ENCODE results near the gene OASL. TPM values are rescaled to one million over a fixed set of nuclear protein-coding genes. Genes with fewer than 3 reads are reported as not detected.

Gene OASL
- total RNA-seq, 1 experiment from 2014 or later = 0.47 TPM

- ChIA-PET POLR2A (no interaction called here), CTCF (no interaction called here)
- DNase-seq (ENCODE audit: unreplicated experiment) = no peak
- TF ChIP-seq, protein P1, sequence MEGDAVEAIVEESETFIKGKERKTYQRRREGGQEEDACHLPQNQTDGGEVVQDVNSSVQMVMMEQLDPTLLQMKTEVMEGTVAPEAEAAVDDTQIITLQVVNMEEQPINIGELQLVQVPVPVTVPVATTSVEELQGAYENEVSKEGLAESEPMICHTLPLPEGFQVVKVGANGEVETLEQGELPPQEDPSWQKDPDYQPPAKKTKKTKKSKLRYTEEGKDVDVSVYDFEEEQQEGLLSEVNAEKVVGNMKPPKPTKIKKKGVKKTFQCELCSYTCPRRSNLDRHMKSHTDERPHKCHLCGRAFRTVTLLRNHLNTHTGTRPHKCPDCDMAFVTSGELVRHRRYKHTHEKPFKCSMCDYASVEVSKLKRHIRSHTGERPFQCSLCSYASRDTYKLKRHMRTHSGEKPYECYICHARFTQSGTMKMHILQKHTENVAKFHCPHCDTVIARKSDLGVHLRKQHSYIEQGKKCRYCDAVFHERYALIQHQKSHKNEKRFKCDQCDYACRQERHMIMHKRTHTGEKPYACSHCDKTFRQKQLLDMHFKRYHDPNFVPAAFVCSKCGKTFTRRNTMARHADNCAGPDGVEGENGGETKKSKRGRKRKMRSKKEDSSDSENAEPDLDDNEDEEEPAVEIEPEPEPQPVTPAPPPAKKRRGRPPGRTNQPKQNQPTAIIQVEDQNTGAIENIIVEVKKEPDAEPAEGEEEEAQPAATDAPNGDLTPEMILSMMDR (IDR thresholded peaks at IDR 0.05; ENCODE audit: unreplicated experiment) = no peak
- intact Hi-C loops (cut with micrococcal nuclease) = no loop called here
- Mint-ChIP-seq H3K27ac (ENCODE audit: low read depth, unreplicated experiment) (no peak overlapping the region), H3K36me3 (ENCODE audit: insufficient read depth, unreplicated experiment) (peaks cover 5% of the 10 kb centered on the region), H3K4me1 (ENCODE audit: insufficient read depth, unreplicated experiment) (no peaks in the 10 kb centered on the region), H3K9me3 (ENCODE audit: unreplicated experiment) (peaks cover 16% of the 10 kb centered on the region), H3K4me3 (ENCODE audit: unreplicated experiment) (no peak overlapping the region), H3K27me3 (ENCODE audit: insufficient read depth, unreplicated experiment) (peaks cover 35% of the 10 kb centered on the region)
- no TSS peak for BruUV-seq (replicated peaks)
Observed at GRCh38 chr12:120994589-120995337, 44.3 kb downstream of the OASL start.

- Mint-ChIP-seq H3K36me3 (ENCODE audit: insufficient read depth, unreplicated experiment) (peaks cover 5% of the 10 kb centered on the region), H3K4me3 (ENCODE audit: unreplicated experiment) (no peak overlapping the region), H3K27me3 (ENCODE audit: insufficient read depth, unreplicated experiment) (peaks cover 35% of the 10 kb centered on the region), H3K9me3 (ENCODE audit: unreplicated experiment) (peaks cover 16% of the 10 kb centered on the region), H3K27ac (ENCODE audit: low read depth, unreplicated experiment) (no peak overlapping the region), H3K4me1 (ENCODE audit: insufficient read depth, unreplicated experiment) (no peaks in the 10 kb centered on the region)
- no TSS peak for BruUV-seq (replicated peaks)
- POLR2A ChIA-PET = no interaction called here
- intact Hi-C loops (cut with micrococcal nuclease) = no loop called here
- DNase-seq (ENCODE audit: unreplicated experiment) = no peak
- TF ChIP-seq, protein P1 (IDR thresholded peaks at IDR 0.05; ENCODE audit: unreplicated experiment) = no peak
- CTCF ChIA-PET = no interaction called here
Observed at GRCh38 chr12:120994059-120994458, 45.0 kb downstream of the OASL start.

DNA sequence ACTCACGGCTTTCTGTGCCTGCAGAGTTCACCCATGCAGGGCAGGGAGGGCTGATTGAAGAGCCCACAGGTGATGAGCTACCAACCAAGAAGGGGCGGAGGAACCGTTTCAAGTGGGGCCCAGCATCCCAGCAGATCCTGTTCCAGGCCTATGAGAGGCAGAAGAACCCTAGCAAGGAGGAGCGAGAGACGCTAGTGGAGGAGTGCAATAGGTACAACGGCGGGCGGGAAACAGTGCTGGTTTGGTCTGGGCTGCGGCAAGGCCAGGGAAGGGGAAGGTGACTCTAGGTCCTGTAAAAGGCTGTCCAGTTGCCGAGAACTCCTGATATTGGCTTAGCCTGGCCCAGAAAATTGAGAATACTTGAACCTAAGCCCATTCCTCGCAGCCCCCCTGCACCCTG is 45.5 kb downstream of the OASL start:
- DNase-seq (ENCODE audit: unreplicated experiment) = no peak
- H3K4me3 Mint-ChIP-seq (ENCODE audit: unreplicated experiment) = no peak overlapping the region
- no TSS peak for BruUV-seq (replicated peaks)
- H3K27ac Mint-ChIP-seq (ENCODE audit: low read depth, unreplicated experiment) = no peak overlapping the region
- H3K4me1 Mint-ChIP-seq (ENCODE audit: insufficient read depth, unreplicated experiment) = no peaks in the 10 kb centered on the region
- CTCF ChIA-PET = no interaction called here
- peaks cover 35% of the 10 kb centered on the region for H3K27me3 Mint-ChIP-seq (ENCODE audit: insufficient read depth, unreplicated experiment)
- peaks cover 5% of the 10 kb centered on the region for H3K36me3 Mint-ChIP-seq (ENCODE audit: insufficient read depth, unreplicated experiment)
- intact Hi-C loops (cut with micrococcal nuclease) = no loop called here
- H3K9me3 Mint-ChIP-seq (ENCODE audit: unreplicated experiment) = peaks cover 16% of the 10 kb centered on the region
- POLR2A ChIA-PET = interaction anchor here (2.2 kb wide), 1 partner anchor 10 kb away, joined by 6 read pairs; no protein-coding TSS in a partner anchor
- TF ChIP-seq, protein P1 (IDR thresholded peaks at IDR 0.05; ENCODE audit: unreplicated experiment) = no peak

DNA sequence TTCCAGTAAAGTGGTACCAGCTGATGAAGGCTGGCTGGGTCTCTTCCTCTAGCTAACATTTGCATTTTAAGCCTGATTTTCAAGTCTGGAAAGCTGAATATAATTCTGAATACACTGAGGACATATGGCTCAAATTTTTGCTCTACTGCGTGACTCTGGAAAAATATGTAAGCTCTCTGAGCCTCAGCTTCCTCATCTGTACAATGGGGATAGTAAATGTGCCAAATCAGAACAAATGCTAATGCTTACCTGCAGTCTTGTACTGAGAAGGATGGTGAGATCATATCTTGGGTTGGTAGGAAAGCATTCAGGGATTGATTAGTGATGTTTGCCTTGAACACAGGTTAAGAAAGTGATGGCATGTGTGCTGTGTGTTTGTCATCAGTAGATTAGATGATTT is 46.1 kb downstream of the OASL start:
- BruUV-seq (replicated peaks) = no TSS peak
- intact Hi-C loops (cut with micrococcal nuclease) = no loop called here
- no peak overlapping the region for H3K27ac Mint-ChIP-seq (ENCODE audit: low read depth, unreplicated experiment)
- DNase-seq (ENCODE audit: unreplicated experiment) = no peak
- TF ChIP-seq, protein P1 (IDR thresholded peaks at IDR 0.05; ENCODE audit: unreplicated experiment) = no peak
- H3K27me3 Mint-ChIP-seq (ENCODE audit: insufficient read depth, unreplicated experiment) = peaks cover 35% of the 10 kb centered on the region
- peaks cover 4% of the 10 kb centered on the region for H3K36me3 Mint-ChIP-seq (ENCODE audit: insufficient read depth, unreplicated experiment)
- H3K9me3 Mint-ChIP-seq (ENCODE audit: unreplicated experiment) = peaks cover 16% of the 10 kb centered on the region
- no peak overlapping the region for H3K4me3 Mint-ChIP-seq (ENCODE audit: unreplicated experiment)
- ChIA-PET POLR2A (interaction anchor here (2.2 kb wide), 1 partner anchor 10 kb away, joined by 6 read pairs; no protein-coding TSS in a partner anchor), CTCF (interaction anchor here (0.6 to 1.7 kb wide), 3 partner anchors 22 to 636 kb away, joined by 3 to 4 read pairs (median 3); no protein-coding TSS in a partner anchor)
- H3K4me1 Mint-ChIP-seq (ENCODE audit: insufficient read depth, unreplicated experiment) = no peaks in the 10 kb centered on the region
